A673 (cell line): ENCODE results near the gene TMBIM4. TPM values are rescaled to one million over a fixed set of nuclear protein-coding genes. Genes with fewer than 3 reads are reported as not detected.

Source experiments
- BruUV-seq: library from RNA; stranded (reverse); fragments of 400-500 nt; replicated peaks from 2 replicates; lab custom pipeline; 2021; lab: Mats Ljungman, UMichigan
- CTCF ChIA-PET: fragments of 300-600 bp; sonication (Branson Sonifier 250); formaldehyde crosslinking; loops from one replicate; lab custom pipeline; 2022; ENCODE audit warnings: antibody characterized with exemption; lab: Charles Lee
- POLR2A ChIA-PET: fragments of 300-600 bp; sonication (Branson Sonifier 250); formaldehyde crosslinking; loops from one replicate; lab custom pipeline; 2022; ENCODE audit warnings: antibody characterized with exemption; ENCODE audit not compliant: low non-redundant PET; lab: Charles Lee
- DNase-seq: peaks from one replicate; pipeline ENCODE4 v3.0.0-alpha.2; 2015; ENCODE audit warnings: low spot score
- H3K27ac ChIP-seq: fragments of 200-600 bp; sonication (generic); 2 replicates; pipeline ENCODE4 v1.5.1; 2016; ENCODE audit warnings: mixed run types, low read depth, mild to moderate bottlenecking, mixed read lengths, antibody characterized with exemption, low read length; ENCODE audit not compliant: poor library complexity, severe bottlenecking
- H3K27me3 ChIP-seq: fragments of 200-600 bp; sonication (generic); replicated peaks from 2 replicates; pipeline ENCODE4 v1.6.1; 2017; ENCODE audit warnings: mixed run types, low read depth, mild to moderate bottlenecking, mixed read lengths, antibody characterized with exemption, low read length; ENCODE audit not compliant: insufficient read depth, poor library complexity
- H3K36me3 ChIP-seq: fragments of 200-600 bp; sonication (generic); 2 replicates; pipeline ENCODE4 v1.6.1; 2016; ENCODE audit warnings: mixed run types, mild to moderate bottlenecking, mixed read lengths, antibody characterized with exemption, low read length; ENCODE audit not compliant: insufficient read depth, poor library complexity, severe bottlenecking
- H3K4me1 ChIP-seq: fragments of 200-600 bp; sonication (generic); 2 replicates; pipeline ENCODE4 v1.6.1; 2017; ENCODE audit warnings: mixed run types, mild to moderate bottlenecking, mixed read lengths, antibody characterized with exemption, low read length; ENCODE audit not compliant: insufficient read depth, poor library complexity, severe bottlenecking
- H3K4me3 ChIP-seq: fragments of 200-600 bp; sonication (generic); 2 replicates; pipeline ENCODE4 v1.5.1; 2016; ENCODE audit warnings: low read depth, mixed run types, mild to moderate bottlenecking, mixed read lengths, low read length; ENCODE audit not compliant: poor library complexity, severe bottlenecking
- H3K9me3 ChIP-seq: fragments of 200-600 bp; sonication (generic); 2 replicates; pipeline ENCODE4 v1.6.1; 2016; ENCODE audit warnings: mixed run types, low read depth, mild to moderate bottlenecking, mixed read lengths, antibody characterized with exemption, low read length; ENCODE audit not compliant: poor library complexity, severe bottlenecking
- EZH2 ChIP-seq: fragments of 200-600 bp; sonication (generic); IDR thresholded peaks from 2 replicates; pipeline ENCODE4 v1.6.1; 2017; ENCODE audit warnings: borderline replicate concordance, low read depth, mild to moderate bottlenecking, mixed read lengths, antibody characterized with exemption, low read length; ENCODE audit not compliant: poor library complexity, severe bottlenecking
- intact Hi-C: fragments of 100-400 bp; cut with micrococcal nuclease; formaldehyde crosslinking; loops from one replicate; pipeline ENCODE4 v1.10.0; 2022; ENCODE audit not compliant: unreplicated experiment
- total RNA-seq: library from RNA; stranded (reverse); gene quantifications from 2 replicates; pipeline ENCODE4 v1.2.3, GENCODE V29; 2021
- TF ChIP-seq, protein P1 (sequence below): fragments of 300-800, 200-600 bp; sonication (generic); conservative IDR thresholded peaks from 2 replicates; pipeline ENCODE4 v1.5.1; 2017; ENCODE audit warnings: low read depth, mild to moderate bottlenecking, antibody characterized with exemption, low read length, moderate library complexity, mixed read lengths

TMBIM4 gene
- total RNA-seq, 1 experiment from 2014 or later = 62.1 TPM

DNA sequence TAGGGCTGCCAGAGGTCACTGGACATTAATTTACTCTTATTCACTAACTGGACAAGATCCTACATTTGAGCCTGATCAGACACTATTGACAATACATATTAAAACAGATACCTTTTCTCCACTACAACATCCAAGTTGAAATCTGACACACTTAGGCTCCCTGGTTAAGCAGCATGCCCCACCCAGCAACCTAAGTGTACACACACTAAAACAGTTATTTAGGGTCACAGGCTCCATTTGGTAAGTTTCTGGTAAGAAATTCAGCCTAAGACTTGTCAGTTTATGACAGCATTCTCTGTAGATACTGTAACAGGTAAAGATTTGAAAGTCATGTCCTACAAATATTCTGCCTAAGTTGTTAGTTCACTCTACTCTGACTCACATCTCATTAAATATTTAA is 27.0 kb downstream of the TMBIM4 start:
- no peak overlapping the region for H3K27ac ChIP-seq
- intact Hi-C loops = loop anchor here (10.0 kb wide), 1 partner anchor 552 kb away; no protein-coding TSS in a partner anchor
- H3K9me3 ChIP-seq = peaks cover 31% of the 10 kb centered on the region
- H3K4me1 ChIP-seq = peaks cover 11% of the 10 kb centered on the region
- no peak for TF ChIP-seq EZH2
- TF ChIP-seq, protein P1, sequence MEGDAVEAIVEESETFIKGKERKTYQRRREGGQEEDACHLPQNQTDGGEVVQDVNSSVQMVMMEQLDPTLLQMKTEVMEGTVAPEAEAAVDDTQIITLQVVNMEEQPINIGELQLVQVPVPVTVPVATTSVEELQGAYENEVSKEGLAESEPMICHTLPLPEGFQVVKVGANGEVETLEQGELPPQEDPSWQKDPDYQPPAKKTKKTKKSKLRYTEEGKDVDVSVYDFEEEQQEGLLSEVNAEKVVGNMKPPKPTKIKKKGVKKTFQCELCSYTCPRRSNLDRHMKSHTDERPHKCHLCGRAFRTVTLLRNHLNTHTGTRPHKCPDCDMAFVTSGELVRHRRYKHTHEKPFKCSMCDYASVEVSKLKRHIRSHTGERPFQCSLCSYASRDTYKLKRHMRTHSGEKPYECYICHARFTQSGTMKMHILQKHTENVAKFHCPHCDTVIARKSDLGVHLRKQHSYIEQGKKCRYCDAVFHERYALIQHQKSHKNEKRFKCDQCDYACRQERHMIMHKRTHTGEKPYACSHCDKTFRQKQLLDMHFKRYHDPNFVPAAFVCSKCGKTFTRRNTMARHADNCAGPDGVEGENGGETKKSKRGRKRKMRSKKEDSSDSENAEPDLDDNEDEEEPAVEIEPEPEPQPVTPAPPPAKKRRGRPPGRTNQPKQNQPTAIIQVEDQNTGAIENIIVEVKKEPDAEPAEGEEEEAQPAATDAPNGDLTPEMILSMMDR = no peak
- H3K27me3 ChIP-seq = no peaks in the 10 kb centered on the region
- H3K36me3 ChIP-seq = peaks cover 42% of the 10 kb centered on the region
- CTCF ChIA-PET = no interaction called here
- H3K4me3 ChIP-seq = no peak overlapping the region
- POLR2A ChIA-PET = no interaction called here
- DNase-seq = no peak
- no TSS peak for BruUV-seq

DNA sequence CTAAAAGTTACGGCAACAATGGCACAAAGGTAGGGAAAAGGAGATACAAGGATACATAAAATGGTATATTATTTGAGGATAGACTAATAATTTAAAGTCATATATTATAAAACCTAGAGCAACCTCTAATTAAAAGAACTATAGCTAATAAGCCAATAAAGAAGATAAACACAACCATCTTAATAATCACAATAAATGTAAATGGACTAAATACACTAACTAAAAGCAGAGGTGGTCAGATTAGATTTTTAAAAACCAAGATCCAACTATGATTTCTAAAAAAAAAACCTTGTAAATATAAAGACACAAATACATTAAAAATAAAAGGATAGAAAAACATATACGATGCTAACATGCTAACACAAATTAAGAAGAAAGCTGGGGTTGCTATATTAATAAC is 28.5 kb downstream of the TMBIM4 start:
- Histone ChIP-seq H3K4me1 (peaks cover 11% of the 10 kb centered on the region), H3K27me3 (no peaks in the 10 kb centered on the region), H3K9me3 (peaks cover 31% of the 10 kb centered on the region), H3K36me3 (peaks cover 57% of the 10 kb centered on the region), H3K4me3 (no peak overlapping the region), H3K27ac (no peak overlapping the region)
- intact Hi-C loops = loop anchor here (10.0 kb wide), 1 partner anchor 554 kb away; no protein-coding TSS in a partner anchor
- ChIA-PET CTCF (no interaction called here), POLR2A (no interaction called here)
- BruUV-seq = no TSS peak
- TF ChIP-seq, protein P1 = no peak
- TF ChIP-seq EZH2 = no peak
- no peak for DNase-seq

DNA sequence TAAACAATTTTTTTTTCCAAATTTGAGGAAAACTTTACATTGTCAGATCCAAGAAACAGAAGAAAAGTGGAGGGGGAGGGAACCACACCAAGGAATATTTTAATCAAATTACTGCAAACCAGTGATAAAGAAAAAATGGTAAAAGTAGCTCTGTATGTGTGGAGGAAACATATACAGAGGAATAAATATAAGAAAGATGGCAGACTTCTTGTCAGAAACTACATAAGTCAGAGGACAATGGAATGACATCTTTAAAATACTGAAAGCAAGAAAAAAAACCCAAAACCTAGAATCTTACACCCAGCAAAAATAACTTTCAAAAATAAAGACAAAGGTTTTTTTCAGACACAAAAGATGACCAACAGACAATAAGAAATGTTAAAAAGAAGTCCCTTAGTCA is 29.1 kb downstream of the TMBIM4 start:
- BruUV-seq = no TSS peak
- peaks cover 11% of the 10 kb centered on the region for H3K4me1 ChIP-seq
- H3K9me3 ChIP-seq = peaks cover 31% of the 10 kb centered on the region
- H3K36me3 ChIP-seq = peaks cover 61% of the 10 kb centered on the region
- no peaks in the 10 kb centered on the region for H3K27me3 ChIP-seq
- H3K27ac ChIP-seq = no peak overlapping the region
- ChIA-PET POLR2A (no interaction called here), CTCF (no interaction called here)
- intact Hi-C loops = loop anchor here (10.0 kb wide), 1 partner anchor 554 kb away; no protein-coding TSS in a partner anchor
- no peak overlapping the region for H3K4me3 ChIP-seq
- TF ChIP-seq EZH2 = no peak
- TF ChIP-seq, protein P1 = no peak
- no peak for DNase-seq
